OCI-LY7 (cell line): ENCODE results near the gene GGT6. TPM values are rescaled to one million over a fixed set of nuclear protein-coding genes. Genes with fewer than 3 reads are reported as not detected.
A peak's percentile ranks its signal among the peaks of the same experiment; 100 is the strongest.

ENCODE experiments used
- BruUV-seq: library from RNA; stranded (reverse); fragments of 400-500 nt; replicated peaks from 2 replicates; lab custom pipeline; 2021; lab: Mats Ljungman, UMichigan
- CTCF ChIA-PET: fragments of 300-600 bp; sonication (Branson Sonifier 250); formaldehyde crosslinking; loops from one replicate; lab custom pipeline; 2022; ENCODE audit warnings: antibody characterized with exemption; ENCODE audit not compliant: unreplicated experiment; lab: Charles Lee
- POLR2A ChIA-PET: fragments of 300-600 bp; sonication (Branson Sonifier 250); formaldehyde crosslinking; loops from one replicate; lab custom pipeline; 2022; ENCODE audit warnings: antibody characterized with exemption; lab: Charles Lee
- DNase-seq: peaks from one replicate; pipeline ENCODE4 v3.0.0-alpha.2; 2015; ENCODE audit warnings: low spot score
- H2AFZ ChIP-seq: fragments of 200-600 bp; sonication (generic), shearing (Covaris generic); 2 replicates; pipeline ENCODE4 v1.6.1; 2014; ENCODE audit warnings: mild to moderate bottlenecking, antibody characterized with exemption, low read length, moderate library complexity
- H3K27ac ChIP-seq: fragments of 200-600 bp; sonication (generic); 2 replicates; pipeline ENCODE4 v1.5.1; 2014; ENCODE audit warnings: mixed run types, low read depth, mild to moderate bottlenecking, moderate library complexity, low read length, inconsistent platforms; ENCODE audit not compliant: poor library complexity, severe bottlenecking
- H3K36me3 ChIP-seq: fragments of 200-600 bp; sonication (generic); 2 replicates; pipeline ENCODE4 v1.6.1; 2014; ENCODE audit warnings: mild to moderate bottlenecking, antibody characterized with exemption, low read length, moderate library complexity, mixed read lengths; ENCODE audit not compliant: insufficient read depth
- H3K4me1 ChIP-seq: fragments of 200-600 bp; sonication (generic); 2 replicates; pipeline ENCODE4 v1.5.1; 2014; ENCODE audit warnings: mild to moderate bottlenecking, low read length; ENCODE audit not compliant: insufficient read depth, poor library complexity, severe bottlenecking
- H3K4me2 ChIP-seq: fragments of 200-600 bp; sonication (generic); 2 replicates; pipeline ENCODE4 v1.6.1; 2014; ENCODE audit warnings: mild to moderate bottlenecking, low read length
- H3K4me3 ChIP-seq: fragments of 200-600 bp; sonication (generic); 2 replicates; pipeline ENCODE4 v1.5.1; 2014; ENCODE audit warnings: mild to moderate bottlenecking, low read depth, low read length; ENCODE audit not compliant: poor library complexity, severe bottlenecking
- H3K79me2 ChIP-seq: fragments of 200-600 bp; sonication (generic); 2 replicates; pipeline ENCODE4 v1.6.1; 2016; ENCODE audit warnings: low read depth, mild to moderate bottlenecking, low read length, moderate library complexity, mixed read lengths; ENCODE audit not compliant: insufficient read depth
- H3K9me2 ChIP-seq: fragments of 200-600 bp; sonication (generic); 2 replicates; pipeline ENCODE4 v1.6.1; 2016; ENCODE audit warnings: mild to moderate bottlenecking, low read length, mixed read lengths; ENCODE audit not compliant: insufficient read depth
- H3K9me3 ChIP-seq: fragments of 200-600 bp; sonication (generic); 2 replicates; pipeline ENCODE4 v1.6.1; 2014; ENCODE audit warnings: mild to moderate bottlenecking, mixed run types, low read length, mixed read lengths
- H4K20me1 ChIP-seq: fragments of 200-600 bp; sonication (generic); 2 replicates; pipeline ENCODE4 v1.6.1; 2014; ENCODE audit warnings: mild to moderate bottlenecking, antibody characterized with exemption, low read length, moderate library complexity, mixed read lengths; ENCODE audit not compliant: insufficient read depth
- EZH2phosphoT487 ChIP-seq: fragments of 200-600 bp; sonication (generic); IDR thresholded peaks from 2 replicates; pipeline ENCODE4 v1.6.1; 2018; ENCODE audit warnings: low read depth, borderline replicate concordance, mild to moderate bottlenecking, mixed run types, antibody characterized with exemption, low read length, moderate library complexity, mixed read lengths
- intact Hi-C: fragments of 100-400 bp; cut with micrococcal nuclease; formaldehyde crosslinking; loops from one replicate; pipeline ENCODE4 v1.10.0; 2022; ENCODE audit not compliant: unreplicated experiment
- total RNA-seq, 2 experiments: library from RNA; depleted of rRNA in 1 of 2; stranded (reverse); fragments of >200 nt in 1 of 2; shearing (Covaris generic) in 1 of 2; gene quantifications; 2 replicates each; pipeline ENCODE4 v1.2.3, GENCODE V29; 2014 to 2022
- TF ChIP-seq, protein P1 (sequence below): fragments of 200-600 bp; sonication (generic); conservative IDR thresholded peaks from 2 replicates; pipeline ENCODE4 v1.5.1; 2014; ENCODE audit warnings: mild to moderate bottlenecking, antibody characterized with exemption, low read length, moderate library complexity, mixed read lengths

The GGT6 gene
- total RNA-seq, 2 experiments from 2014 or later: not detected

DNA sequence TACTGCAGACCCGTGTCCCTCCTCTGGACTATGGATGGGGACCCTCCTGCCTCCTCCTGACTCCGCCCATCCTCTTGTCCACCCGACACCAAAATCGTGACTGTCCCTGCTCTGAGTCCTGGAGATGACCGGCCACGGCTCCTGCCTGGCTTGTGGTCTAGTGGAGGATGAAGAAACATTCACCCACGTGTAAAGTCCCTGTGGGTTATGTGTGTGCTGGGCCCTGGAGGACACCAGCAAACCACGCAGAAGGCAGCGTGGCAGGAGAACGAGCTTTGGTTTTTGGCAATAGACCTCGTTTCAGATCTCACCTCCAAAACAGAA, 49.8 kb downstream of the GGT6 start:
- Histone ChIP-seq H2AFZ (no peak overlapping the region), H3K4me2 (no peak overlapping the region), H3K36me3 (no peaks in the 10 kb centered on the region), H3K4me3 (no peak overlapping the region), H4K20me1 (no peaks in the 10 kb centered on the region), H3K79me2 (no peaks in the 10 kb centered on the region), H3K27ac (no peak overlapping the region), H3K4me1 (peaks cover 13% of the 10 kb centered on the region), H3K9me3 (no peaks in the 10 kb centered on the region), H3K9me2 (no peaks in the 10 kb centered on the region)
- CTCF ChIA-PET: interaction anchor here (0.5 kb wide), 1 partner anchor 26 kb away, joined by 7 read pairs; no protein-coding TSS in a partner anchor
- POLR2A ChIA-PET: no interaction called here
- DNase-seq: no peak
- no TSS peak for BruUV-seq
- intact Hi-C loops: no loop called here
- TF ChIP-seq, protein P1, sequence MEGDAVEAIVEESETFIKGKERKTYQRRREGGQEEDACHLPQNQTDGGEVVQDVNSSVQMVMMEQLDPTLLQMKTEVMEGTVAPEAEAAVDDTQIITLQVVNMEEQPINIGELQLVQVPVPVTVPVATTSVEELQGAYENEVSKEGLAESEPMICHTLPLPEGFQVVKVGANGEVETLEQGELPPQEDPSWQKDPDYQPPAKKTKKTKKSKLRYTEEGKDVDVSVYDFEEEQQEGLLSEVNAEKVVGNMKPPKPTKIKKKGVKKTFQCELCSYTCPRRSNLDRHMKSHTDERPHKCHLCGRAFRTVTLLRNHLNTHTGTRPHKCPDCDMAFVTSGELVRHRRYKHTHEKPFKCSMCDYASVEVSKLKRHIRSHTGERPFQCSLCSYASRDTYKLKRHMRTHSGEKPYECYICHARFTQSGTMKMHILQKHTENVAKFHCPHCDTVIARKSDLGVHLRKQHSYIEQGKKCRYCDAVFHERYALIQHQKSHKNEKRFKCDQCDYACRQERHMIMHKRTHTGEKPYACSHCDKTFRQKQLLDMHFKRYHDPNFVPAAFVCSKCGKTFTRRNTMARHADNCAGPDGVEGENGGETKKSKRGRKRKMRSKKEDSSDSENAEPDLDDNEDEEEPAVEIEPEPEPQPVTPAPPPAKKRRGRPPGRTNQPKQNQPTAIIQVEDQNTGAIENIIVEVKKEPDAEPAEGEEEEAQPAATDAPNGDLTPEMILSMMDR: no peak

DNA sequence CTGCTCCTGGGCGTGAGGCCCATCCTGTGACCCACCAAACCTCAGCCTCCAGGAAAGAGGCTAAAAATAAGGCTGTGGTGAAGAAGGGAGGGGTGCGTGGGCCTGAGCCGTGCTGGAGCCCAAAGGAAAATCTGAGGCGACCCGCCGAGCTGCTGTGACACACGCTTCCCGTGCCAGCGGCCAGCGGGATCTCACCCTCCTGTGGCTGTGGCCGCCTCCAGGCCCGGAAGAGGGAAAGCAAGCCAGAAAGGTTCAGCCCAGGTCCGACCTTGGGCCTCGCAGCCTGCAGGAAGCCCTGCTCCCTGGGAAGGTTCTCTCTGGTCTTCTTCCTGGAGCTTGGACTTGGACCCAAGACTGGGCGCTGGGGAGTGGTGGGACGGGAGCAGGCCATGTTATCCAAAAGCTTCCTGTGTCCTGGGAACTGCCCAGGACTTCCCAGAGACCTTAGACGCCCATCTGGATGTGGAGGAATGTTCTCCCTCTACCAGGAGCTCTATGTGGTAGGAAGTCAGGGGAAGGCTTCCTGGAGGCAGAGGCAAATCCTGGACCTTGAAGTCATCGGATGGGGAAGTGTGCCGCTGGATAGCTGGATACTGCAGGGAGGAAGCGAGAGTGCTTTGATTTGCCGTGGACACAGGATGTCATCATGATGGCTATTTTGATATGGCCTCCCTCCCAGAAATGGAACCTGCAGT, 50.3 kb downstream of the GGT6 start:
- H3K36me3 ChIP-seq: no peaks in the 10 kb centered on the region
- no peaks in the 10 kb centered on the region for H3K79me2 ChIP-seq
- intact Hi-C loops: no loop called here
- H4K20me1 ChIP-seq: no peaks in the 10 kb centered on the region
- no peak overlapping the region for H3K27ac ChIP-seq
- TF ChIP-seq EZH2phosphoT487: no peak
- TF ChIP-seq, protein P1: no peak
- no peak for DNase-seq
- H3K4me3 ChIP-seq: no peak overlapping the region
- CTCF ChIA-PET: interaction anchor here (0.5 to 1.1 kb wide), 2 partner anchors 13 to 25 kb away, joined by 3 to 7 read pairs; no protein-coding TSS in a partner anchor
- no peaks in the 10 kb centered on the region for H3K9me2 ChIP-seq
- H3K4me2 ChIP-seq: no peak overlapping the region
- peaks cover 13% of the 10 kb centered on the region for H3K4me1 ChIP-seq
- no peak overlapping the region for H2AFZ ChIP-seq
- H3K9me3 ChIP-seq: no peaks in the 10 kb centered on the region
- POLR2A ChIA-PET: no interaction called here
- BruUV-seq: no TSS peak

GRCh38 chr17:4509401-4509800, 51.0 kb downstream of the GGT6 start:
- BruUV-seq: no TSS peak
- POLR2A ChIA-PET: no interaction called here
- no peaks in the 10 kb centered on the region for H3K36me3 ChIP-seq

More at GRCh38 chr17:4509401-4509800, 51.0 kb downstream of the GGT6 start:
- Histone ChIP-seq H3K79me2 (no peaks in the 10 kb centered on the region), H3K4me1 (peaks cover 18% of the 10 kb centered on the region), H3K4me3 (no peak overlapping the region), H2AFZ (no peak overlapping the region), H3K4me2 (no peak overlapping the region), H3K9me3 (no peaks in the 10 kb centered on the region), H3K27ac (no peak overlapping the region), H4K20me1 (no peaks in the 10 kb centered on the region), H3K9me2 (no peaks in the 10 kb centered on the region)
- TF ChIP-seq, protein P1: no peak
- TF ChIP-seq EZH2phosphoT487: no peak
- CTCF ChIA-PET: interaction anchor here (1.1 kb wide), 1 partner anchor 14 kb away, joined by 3 read pairs; no protein-coding TSS in a partner anchor
- DNase-seq: peak; percentile 39
- intact Hi-C loops: no loop called here
